ENCODE measurements around the gene IMPA2. TPM values are rescaled to one million over a fixed set of nuclear protein-coding genes. Genes with fewer than 3 reads are reported as not detected.

The IMPA2 gene
- total RNA-seq, 4 donors from 2014 or later, result 39.5 to 62.7 (median 43.3) TPM

DNA sequence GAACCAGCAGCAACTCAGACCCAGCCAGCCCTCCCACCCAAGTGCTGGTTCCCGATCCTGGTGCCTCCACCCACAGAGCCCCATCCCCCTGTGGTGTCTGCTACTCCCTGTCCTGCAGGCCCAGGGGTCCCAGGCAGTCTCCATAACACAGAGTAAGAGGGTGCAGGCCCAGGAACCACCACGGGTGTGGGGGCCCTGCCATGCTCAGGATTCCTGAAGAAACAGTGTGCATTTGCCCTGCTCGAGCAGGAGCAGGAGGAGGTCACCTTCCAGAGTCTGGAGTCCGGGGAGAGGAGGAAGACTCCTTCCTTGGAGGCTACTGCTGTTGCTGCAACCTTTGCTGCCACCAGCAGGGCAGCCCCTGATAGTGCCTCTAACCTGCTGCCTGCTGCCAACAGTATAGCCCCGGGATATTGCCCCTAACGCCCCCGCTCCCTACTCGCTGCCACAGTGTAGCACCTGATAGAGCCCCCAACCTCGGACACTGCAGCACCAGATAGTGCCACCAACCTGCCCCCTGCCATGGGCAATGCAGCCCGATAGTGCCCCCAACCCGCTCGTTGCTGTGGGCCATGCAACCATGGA is 65.5 kb downstream of the IMPA2 start:
- TF ChIP-seq, protein P1, sequence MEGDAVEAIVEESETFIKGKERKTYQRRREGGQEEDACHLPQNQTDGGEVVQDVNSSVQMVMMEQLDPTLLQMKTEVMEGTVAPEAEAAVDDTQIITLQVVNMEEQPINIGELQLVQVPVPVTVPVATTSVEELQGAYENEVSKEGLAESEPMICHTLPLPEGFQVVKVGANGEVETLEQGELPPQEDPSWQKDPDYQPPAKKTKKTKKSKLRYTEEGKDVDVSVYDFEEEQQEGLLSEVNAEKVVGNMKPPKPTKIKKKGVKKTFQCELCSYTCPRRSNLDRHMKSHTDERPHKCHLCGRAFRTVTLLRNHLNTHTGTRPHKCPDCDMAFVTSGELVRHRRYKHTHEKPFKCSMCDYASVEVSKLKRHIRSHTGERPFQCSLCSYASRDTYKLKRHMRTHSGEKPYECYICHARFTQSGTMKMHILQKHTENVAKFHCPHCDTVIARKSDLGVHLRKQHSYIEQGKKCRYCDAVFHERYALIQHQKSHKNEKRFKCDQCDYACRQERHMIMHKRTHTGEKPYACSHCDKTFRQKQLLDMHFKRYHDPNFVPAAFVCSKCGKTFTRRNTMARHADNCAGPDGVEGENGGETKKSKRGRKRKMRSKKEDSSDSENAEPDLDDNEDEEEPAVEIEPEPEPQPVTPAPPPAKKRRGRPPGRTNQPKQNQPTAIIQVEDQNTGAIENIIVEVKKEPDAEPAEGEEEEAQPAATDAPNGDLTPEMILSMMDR (IDR thresholded peaks at IDR 0.05; ENCODE audit: low read depth), result no peak

DNA sequence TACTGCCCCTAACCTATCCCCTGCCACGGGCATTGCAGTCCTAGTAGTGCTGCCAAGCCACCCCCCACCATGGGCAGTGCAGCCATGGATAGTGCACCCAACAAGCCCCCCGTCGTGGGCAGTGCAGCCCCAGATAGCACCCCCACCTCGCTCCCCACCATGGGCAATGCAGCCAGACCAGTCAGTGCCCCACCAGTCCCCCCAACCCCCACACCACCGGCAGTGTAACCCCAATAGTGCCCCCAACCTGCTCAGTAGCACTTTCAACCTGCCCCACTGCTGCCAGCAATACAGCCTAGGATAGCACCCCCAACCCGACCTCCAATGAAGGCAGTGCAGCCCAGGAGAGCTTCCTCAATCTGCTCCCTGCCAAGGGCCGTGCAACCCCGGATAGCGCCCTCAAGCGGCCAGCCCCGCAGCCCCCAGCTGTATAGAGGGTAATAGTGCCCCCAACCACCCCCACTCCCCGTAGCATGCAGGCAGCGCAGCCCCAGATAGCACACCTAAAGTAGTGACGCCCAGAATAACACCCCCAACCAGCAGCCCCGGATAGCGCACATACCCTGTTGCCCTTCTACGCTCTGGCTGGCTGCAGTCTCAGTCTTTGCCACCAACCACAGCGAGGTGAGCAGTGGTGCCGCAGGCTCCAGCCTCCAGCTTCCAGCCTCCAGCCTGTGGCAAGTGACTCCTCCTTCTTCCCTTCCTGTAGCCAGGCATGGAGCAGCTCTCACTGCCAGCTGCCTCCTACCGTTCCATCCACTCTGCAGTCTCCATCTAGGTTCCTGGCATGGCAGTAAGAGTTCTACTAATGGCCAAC is 66.9 kb downstream of the IMPA2 start:
- TF ChIP-seq, protein P1 (IDR thresholded peaks at IDR 0.05; ENCODE audit: low read depth), result no peak

DNA sequence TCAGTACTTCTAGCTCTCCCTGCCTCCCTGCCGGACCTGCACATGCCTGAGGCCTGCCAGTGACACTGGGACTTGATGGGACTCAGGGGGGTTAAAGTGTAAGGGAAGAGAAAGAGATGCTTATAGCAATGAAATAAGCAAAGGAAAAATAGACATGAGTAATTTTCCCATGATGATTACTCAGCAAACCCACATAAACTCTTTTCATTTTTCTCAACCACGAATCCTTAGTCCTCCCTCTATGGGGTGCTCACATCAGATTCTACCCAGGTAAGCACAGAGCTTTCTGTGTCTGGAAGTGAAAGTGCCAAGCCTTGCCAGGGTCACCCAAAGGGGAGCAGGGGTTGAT is 67.5 kb downstream of the IMPA2 start:
- TF ChIP-seq, protein P1 (IDR thresholded peaks at IDR 0.05; ENCODE audit: low read depth), result no peak

DNA sequence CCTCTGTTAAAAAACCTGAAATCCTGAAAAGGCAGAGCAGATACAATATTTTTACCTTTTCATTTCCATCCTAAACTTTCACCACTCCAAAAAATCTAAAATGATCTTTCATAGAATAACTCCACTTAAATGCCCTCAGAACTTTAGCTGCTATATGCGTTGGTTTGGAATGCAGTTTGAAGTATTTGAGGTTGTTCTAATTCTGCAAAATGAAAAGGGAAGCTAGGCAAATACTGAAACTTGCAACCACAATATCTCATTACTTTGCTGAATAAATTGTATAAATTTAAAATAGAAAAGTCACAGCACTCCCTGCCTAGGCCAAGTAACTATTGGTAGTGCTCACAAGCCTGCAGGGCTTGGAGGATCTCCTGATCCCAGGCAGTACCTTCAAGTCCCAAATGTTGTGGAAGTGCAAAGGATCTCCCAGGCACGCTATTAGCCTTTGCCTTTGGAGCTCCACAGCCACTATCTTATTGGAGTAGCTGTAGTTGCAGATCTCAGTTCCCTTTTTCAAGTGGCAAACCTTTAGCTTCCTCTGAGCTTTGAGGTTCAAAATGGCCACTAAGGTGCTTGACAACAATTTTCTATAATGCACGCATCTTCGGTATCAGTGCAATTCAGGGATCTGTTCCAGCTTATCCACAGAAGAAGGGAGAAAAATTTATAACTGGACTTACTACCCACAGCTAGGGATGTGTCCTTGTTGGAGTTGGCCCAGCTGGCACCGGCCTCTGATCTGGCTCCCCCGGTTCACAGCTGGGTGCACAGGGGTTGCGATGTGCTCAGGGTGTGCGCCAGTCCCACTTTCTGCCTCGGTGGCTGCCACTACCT is 68.9 kb downstream of the IMPA2 start:
- TF ChIP-seq, protein P1 (IDR thresholded peaks at IDR 0.05; ENCODE audit: low read depth), result no peak

DNA sequence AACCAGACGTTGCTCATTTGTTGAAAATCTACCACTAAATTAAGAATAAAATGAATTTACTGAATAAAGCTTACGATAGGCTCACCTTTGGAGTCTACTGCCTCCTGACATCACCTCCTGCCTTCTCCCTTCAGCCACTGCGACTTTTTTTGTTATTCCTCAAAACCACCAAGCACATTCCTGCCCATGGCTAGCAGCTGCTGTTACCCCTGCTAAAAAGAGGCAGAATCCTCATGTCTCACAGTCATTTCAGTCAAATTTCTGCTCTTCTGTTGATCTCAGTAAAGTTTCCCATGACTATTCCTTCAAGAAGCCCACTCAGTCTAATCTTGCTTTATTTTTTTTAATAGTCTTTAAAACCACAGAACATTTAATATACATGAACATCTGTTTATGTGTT is 71.6 kb downstream of the IMPA2 start:
- TF ChIP-seq, protein P1 (IDR thresholded peaks at IDR 0.05; ENCODE audit: low read depth), result no peak

DNA sequence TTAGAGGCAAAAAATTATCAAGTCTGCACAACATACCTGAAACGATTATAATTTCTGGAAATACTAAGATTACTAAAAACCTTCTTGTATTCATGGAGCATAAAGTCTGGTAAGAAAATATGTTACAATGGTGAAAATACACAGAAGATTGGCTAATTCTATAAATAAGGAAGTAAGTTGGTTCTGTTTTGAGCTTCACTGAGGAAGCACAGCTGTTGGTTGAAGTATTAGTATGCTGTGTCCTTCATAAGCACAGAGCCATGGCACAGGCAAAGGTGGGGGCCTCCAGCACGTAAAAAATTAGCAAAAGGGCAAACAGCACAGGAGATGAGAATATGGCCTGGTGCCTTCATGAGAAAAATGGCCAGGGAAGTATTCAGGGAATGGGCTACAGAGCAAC is 72.0 kb downstream of the IMPA2 start:
- TF ChIP-seq, protein P1 (IDR thresholded peaks at IDR 0.05; ENCODE audit: low read depth), result no peak
